Measurements from ENCODE around the gene PXT1.

DNA sequence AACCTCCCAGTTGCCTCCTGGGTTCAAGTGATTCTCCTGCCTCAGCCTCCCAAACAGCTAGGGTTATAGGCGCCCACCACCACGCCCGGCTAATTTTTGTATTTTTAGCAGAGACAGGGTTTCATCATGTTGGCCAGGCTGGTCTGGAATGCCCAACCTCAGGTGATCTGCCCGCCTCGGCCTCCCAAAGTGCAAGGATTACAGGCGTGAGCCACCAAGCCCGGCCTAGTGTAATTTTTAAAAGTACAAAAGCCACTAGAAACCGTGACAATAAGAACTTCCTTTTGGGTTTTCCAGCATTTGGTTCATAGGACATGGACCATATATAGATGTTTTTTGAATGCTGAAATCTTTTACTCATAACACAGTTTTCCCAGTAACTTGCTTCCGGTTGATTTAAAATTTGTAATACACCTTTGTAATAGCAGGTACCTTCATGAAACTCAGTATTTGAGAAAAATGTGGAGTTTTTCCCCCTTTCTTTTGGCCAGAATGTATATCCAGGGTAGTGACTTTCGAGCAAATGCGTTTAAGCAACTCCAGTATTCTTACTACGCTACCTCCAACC is 467 bp downstream of the PXT1 start:
- TF ChIP-seq, protein P1, sequence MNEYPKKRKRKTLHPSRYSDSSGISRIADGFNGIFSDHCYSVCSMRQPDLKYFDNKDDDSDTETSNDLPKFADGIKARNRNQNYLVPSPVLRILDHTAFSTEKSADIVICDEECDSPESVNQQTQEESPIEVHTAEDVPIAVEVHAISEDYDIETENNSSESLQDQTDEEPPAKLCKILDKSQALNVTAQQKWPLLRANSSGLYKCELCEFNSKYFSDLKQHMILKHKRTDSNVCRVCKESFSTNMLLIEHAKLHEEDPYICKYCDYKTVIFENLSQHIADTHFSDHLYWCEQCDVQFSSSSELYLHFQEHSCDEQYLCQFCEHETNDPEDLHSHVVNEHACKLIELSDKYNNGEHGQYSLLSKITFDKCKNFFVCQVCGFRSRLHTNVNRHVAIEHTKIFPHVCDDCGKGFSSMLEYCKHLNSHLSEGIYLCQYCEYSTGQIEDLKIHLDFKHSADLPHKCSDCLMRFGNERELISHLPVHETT (CRISPR knock-in tag; conservative IDR thresholded peaks at IDR 0.05 in 1 of 2, IDR thresholded peaks at IDR 0.05 in 1 of 2), result no peak
- no peak for TF ChIP-seq FOXA1 (IDR thresholded peaks at IDR 0.05; ENCODE audit: borderline replicate concordance)
- no peak for TF ChIP-seq EWSR1 (IDR thresholded peaks at IDR 0.05; ENCODE audit: borderline replicate concordance, low read depth, partially characterized antibody)
- TF ChIP-seq MAFF (IDR thresholded peaks at IDR 0.05; ENCODE audit: low read length), result no peak
